Raji (cell line): ENCODE measurements around the gene ZNF180.
A peak's percentile ranks its signal among the peaks of the same experiment; 100 is the strongest.

Experiments
- POLR2A ChIP-seq: IDR thresholded peaks from 2 replicates; pipeline ENCODE4 v1.6.1; 2011; ENCODE audit warnings: low read depth, low read length, control low read depth; ENCODE audit not compliant: insufficient read depth

The ZNF180 gene

DNA sequence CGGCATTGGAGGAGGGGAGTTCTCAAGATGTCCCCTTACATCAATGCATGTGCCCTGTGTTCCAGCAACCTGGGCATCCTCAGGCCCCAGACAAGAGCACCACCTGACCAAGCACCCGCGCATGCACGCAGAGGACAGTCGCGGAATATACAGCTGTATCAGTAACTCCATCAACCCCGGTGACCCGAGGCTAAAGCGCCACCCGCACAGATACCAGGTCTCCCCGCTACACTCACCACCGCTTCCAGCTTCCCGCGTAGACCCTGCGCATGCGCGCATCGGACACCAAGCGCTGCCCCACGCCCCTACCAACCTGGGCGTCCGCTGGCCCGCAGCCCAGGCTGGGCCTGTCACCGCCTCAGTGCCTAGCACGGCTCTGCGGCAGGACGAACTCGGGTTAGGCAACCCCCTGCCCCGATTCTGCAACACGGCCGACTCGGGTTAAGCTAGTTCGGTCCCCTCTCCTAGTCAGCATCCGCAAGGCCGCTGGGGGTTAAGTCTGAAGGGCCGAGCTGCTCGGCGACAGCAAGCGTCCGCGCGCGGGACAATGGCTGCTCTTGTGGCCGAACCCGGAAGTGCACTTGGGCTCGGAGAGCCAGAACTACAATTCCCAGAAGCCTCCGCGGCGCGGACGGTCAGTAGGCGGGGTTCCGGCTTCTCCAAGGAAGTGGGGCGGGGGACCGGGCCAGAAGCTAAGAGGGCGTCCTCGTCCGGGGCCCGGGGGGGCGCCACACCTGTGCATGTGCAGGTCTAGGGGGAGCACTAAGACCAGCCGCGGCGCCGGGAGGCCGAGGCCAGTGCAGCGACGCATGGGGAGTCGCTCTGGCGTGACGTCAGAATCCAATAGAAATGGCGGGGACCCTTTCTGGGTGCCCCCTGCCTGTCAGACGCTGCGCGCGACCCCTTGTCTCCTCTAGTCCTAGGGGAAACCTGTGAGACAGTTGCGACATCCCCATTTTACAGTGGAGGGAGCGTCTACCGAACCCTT is at the start of gene ZNF180:
ZNF180 (minus strand) TSS at position 561 of the 988 bp plus-strand sequence. CDS start 3,188 bp downstream, outside the sequence.
- peak; percentile 68 for TF ChIP-seq POLR2A

DNA sequence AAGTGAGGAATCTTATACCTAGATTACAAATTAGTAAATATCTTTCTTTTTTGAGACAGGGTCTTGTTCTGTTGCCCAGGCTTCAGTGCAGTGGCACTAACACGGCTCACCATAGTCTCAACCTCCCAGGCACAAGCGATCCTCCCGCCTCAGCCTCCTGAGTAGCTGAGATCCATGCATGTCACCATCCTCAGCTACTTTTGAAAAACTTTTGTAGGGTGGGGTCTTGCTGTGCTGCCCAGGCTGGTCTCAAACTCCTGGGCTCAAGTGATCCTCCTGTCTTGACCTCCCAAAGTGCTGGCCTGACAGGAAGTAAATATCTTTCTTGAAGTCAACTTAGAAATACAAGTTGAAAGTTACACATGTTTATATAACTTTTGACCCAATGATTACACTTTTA is 49.2 kb upstream of the ZNF180 start:
- TF ChIP-seq POLR2A: no peak

DNA sequence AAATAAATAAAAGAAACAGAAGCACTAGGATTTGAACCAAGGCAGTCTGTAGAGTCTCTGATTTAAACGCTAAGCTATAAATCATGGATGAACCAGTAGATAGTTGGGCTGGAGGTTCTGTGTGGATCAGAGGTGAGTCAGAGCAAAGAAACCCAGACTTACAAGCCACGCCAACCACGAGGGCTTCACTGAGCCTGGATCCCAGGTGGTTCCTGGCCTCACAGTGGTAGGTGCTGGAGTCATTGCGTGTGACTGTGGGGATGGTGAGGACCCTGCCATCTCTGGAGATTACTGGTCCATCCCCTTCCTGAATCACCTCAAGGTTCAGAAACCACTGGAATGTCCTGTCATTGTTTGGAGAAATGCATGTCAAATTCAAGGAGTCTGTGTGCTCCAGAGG is 48.4 kb upstream of the ZNF180 start:
- no peak for TF ChIP-seq POLR2A

DNA sequence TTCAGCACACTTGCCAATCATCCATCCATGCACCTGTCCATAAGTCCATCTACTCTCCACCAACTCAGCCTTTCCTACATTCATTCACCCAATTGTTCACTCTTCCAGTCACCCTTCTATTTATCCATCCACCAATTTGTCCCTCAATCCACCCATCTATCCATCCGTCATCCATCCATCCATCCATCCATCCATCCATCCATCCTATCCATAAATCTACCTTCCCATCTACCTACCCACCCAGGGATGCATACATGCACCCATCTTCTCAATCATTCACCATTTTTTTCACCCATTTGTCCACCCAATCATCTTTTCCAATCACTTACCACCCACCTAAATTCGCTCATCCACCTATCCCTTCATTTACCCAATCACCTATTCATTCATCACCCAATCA is 43.7 kb upstream of the ZNF180 start:
- TF ChIP-seq POLR2A: no peak

DNA sequence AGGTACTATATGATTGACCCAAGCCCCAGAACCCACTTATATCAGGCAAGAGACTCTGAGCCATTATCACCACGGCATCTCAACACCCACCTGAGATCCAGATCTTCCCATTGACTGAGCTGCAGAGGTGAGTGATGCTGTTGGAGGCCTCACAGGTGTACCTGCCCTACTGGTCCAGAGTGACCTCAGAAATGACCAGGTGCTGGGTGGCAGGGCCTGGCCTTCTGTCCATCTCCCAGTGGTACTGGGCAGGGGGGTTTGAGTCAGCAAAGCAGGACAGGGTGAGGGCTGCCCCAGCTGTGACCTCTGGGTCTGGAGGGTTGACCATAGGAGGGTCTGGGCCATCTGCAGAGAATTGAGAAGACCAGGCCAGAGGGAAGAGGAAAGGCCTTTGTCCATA is 42.3 kb upstream of the ZNF180 start:
- TF ChIP-seq POLR2A: no peak

DNA sequence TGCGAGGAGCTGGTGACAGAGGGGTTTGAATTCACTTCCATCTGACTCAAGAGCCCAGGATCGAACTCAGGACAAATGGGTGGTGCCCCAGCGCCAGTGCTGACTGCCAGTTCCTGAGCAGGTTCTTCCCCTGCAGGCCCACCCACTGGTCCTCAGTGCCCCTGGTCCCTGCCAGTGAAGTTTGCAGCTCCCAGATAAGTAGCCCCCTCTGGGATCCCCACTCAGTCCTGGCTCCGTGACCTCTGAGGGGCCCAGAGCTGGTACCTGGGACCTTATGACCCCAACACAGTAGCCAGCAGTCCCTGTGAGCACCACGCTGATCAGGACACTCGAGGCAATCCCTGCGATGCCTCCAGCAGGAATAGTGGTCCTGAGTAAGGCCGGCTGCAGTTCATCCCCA is 40.4 kb upstream of the ZNF180 start:
- no peak for TF ChIP-seq POLR2A

DNA sequence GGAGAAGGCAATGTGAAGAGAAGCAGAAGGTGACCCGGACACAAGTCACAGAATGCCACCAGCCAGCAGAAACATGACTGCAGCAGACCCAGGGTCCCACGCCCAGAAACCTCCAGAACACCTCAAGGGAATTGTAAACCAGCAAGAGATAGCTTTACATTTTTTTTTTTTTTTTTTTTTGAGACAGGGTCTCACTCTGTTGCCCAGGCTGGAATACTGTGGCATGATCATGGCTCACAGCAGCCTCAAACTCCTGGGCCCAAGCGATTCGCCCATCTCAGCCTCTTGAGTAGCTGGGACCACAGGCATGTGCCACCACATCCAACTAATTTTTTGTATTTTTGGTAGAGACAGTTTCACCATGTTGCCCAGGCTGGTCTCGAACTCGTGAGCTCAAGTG is 39.7 kb upstream of the ZNF180 start:
- no peak for TF ChIP-seq POLR2A

DNA sequence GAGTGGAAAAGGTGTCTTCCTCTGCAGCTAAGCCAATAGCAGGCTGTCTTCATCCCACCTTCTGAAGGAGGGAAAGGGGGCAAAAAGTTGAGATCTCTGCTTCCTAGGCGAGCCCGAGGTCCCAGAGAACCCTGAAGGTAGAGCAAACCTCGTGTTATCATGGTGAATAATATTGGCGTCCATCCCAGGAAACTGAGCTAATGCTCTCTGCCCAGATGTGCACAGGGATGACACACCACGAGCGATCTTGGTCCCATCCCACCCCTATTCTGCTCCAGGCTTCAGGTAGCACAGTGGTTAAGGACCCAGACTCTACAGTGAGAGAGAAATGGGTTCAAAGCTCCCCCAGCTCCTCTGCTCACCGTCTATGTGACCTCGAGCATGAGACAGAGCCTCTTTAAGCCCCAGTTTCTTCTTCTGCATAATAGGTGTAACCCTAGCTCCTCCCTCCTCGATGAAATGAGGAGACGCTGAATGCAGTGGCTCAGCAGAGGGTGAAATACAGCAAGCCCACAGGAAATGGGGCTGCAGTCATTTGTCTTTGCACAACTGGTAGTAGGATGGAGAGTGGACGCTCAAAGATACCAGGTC is 39.0 kb upstream of the ZNF180 start:
- no peak for TF ChIP-seq POLR2A

DNA sequence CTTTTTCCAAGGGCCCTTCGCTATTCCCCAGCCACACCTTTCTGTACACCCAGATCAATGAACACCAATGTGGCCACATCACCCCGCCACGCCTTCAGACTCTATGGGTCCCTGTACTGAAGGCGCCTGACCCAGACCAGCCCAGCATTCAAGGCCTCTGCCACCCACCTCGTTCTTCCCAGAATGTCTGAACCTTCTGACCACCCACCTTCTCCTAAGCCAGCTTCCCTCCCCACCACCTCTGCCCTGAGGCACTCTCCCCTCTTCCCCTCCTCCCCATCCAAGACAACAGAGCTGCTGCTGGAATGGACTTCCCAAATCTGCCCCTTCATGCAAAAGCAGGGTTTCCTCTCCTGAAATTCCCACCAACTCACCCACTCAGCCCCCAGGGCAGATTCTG is 32.5 kb upstream of the ZNF180 start:
- no peak for TF ChIP-seq POLR2A

DNA sequence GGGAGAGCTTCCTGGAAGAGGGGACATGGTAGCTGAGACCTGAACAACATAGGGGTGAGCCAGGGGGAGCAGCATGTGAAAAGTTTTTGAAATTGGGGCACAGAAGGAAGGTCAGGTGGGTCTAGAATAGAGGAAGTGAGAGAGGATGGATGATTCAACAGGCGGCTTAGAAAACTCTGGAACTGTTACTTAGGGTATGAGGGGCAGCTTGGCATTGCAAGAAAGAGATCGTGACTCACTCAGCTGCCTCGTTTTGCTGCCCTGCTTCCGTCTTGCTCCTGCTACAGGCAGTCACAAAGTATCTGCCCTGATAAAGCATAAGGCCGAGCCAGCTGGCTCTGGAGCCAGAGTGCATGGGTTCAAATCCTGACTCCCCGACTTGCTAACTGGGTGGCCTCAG is 30.5 kb upstream of the ZNF180 start:
- no peak for TF ChIP-seq POLR2A

DNA sequence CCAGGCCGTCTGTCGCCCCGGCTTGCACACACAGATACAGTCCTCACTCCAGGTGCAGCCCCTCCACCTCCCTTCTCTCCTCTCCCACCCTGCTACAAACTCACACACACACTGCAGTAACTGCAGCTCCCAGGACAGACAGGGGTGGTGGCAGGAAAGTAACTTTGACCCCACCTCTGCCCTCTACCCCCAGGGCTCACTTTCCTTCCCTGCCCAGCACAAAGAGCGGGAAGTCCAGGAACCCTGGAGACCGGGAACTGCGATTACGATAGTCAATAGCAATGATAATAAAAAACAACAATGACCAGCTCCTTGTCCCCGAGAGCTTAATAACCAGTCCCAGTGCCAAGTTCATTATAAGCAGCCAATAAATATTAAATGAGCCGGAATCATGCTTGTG is 29.2 kb upstream of the ZNF180 start, which contains the start of gene CEACAM20:
CEACAM20 (minus strand) TSS at position 140 of the 400 bp plus-strand sequence. CDS start 166 bp downstream, outside the sequence.
- no peak for TF ChIP-seq POLR2A

DNA sequence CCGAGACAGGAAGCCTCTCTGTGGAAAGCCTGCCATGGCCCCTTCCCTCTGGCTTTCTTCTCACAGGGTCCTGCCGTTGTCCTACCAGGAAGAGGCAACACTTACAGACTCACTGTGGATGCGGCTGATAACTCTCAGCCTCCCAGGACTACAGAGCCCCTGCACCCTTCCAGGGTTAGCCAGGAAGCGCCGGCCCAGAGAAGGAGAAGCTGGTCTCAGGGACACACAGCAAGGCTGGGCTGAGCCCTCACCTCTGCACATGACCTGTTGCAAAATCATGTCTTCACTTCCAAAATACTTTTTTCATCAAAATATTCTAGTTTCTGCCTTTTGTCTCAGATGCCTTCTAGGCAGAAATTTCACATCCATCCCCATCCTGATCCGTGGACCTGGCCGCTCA is 27.2 kb upstream of the ZNF180 start:
- TF ChIP-seq POLR2A: no peak

DNA sequence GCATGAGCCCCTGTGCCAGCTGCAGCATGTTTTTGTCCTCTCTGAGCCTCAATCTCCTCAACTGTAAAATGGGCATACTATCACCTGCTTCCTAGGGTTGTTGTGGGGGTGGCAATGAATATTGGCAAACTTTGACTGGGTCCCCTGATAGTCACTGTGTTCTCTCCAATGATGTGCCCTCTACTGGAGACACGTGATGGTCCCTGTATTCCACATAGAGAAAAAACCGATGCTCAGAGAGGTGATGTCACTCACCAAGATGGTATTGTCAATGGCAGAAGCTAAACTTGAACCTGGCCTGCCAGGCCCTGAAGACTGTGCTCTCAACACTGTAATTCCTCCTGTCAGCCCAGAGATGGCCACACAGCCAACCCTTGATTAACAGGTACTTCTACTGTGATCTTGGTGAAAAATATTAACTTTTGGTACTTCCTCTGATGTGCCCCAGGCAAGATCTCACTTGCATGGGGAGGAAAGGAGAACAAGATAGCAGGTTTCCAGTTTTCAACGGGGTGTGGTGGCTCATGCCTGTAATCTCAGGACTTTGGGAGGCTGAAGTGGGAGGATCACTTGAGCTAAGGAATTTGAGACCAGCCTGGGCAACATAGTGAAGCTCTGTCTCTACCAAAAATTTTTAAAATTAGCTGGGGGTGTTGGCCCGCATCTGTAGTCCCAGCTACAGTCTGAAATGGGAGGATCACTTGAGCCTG is 25.6 kb upstream of the ZNF180 start:
- TF ChIP-seq POLR2A: no peak

DNA sequence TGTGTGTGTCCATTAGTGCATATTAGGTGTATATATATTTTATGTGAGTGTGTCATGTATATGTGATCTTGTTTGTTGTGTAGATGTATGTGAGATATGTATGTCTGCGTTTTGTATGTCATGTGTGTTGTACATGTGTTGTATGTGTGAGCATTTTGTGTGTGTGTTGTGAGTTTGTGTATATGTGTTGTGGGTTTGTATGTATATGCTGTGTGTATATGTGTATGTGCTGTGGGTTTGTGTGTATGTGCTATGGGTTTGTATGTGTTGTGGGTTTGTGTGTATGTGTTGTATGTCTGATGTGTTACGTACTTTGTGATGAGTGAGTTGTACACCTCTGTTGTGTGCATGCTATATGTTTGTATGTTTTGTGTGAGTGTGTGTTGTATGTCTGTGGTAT is 21.0 kb upstream of the ZNF180 start:
- no peak for TF ChIP-seq POLR2A

DNA sequence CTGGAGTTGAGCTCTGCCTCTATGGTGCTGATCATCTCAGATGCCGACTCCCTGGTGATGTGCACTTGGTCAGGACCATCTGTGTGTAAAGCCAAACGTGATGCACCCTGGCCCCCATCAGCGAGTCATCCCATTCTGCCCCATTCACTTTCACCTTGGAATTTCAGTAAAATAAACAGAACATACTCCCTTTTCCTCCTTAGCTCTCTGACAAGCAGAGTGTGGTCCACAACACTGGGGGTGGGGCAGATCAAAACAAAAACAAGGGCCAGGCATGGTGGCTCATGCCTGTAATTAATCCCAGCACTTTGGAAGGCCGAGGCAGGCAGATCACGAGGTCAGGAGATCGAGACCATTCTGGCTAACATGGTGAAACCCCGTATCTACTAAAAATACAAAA is 16.8 kb upstream of the ZNF180 start:
- no peak for TF ChIP-seq POLR2A

DNA sequence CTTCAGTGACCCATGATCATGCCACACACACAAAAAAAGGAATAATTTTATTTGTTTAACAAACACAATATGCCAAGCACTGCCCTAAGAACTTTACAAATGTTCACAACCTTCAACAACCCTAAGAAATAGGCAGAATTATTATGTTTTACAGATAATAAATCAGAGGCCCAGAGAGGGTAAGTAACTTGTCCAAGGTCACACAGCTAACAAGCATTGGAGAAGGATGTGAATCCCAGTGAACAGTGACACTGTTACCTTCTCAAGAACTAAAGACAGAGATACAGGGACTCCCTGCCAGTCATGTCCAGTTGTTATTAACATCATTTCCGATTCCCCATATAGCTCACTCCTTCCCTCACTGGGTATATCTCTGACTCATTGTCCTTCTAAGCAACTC is 15.6 kb upstream of the ZNF180 start:
- no peak for TF ChIP-seq POLR2A

DNA sequence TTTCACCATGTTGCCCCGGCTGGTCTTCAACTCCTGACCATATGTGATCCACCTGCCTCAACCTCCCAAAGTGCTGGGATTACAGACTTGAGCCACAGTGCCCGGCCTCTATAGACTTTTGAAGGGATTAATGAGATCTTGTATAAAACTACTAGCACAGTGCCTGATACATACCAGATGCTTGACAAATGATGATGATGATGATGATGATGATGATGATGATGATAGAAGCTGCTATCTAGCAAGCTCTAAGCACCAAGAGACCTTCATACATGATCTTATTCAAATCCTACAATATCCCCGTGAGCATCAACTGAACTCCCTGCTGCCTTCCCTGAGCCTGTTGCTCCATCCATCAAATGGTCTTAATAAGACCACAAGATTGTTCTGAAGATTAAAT is 14.7 kb upstream of the ZNF180 start:
- TF ChIP-seq POLR2A: no peak
